GM21390 (cell line): ENCODE measurements around the gene UVSSA.
"Not testable (repeated sequence)": the region's sequence is repeated elsewhere in the genome, so short reads cannot be mapped to it uniquely, and the experiment has no call there.

Source experiments
- ATAC-seq: cut with Tn5 transposase; IDR thresholded peaks from one replicate; pipeline ENCODE4 v1.9.1; 2021; ENCODE audit not compliant: unreplicated experiment

The UVSSA gene

DNA sequence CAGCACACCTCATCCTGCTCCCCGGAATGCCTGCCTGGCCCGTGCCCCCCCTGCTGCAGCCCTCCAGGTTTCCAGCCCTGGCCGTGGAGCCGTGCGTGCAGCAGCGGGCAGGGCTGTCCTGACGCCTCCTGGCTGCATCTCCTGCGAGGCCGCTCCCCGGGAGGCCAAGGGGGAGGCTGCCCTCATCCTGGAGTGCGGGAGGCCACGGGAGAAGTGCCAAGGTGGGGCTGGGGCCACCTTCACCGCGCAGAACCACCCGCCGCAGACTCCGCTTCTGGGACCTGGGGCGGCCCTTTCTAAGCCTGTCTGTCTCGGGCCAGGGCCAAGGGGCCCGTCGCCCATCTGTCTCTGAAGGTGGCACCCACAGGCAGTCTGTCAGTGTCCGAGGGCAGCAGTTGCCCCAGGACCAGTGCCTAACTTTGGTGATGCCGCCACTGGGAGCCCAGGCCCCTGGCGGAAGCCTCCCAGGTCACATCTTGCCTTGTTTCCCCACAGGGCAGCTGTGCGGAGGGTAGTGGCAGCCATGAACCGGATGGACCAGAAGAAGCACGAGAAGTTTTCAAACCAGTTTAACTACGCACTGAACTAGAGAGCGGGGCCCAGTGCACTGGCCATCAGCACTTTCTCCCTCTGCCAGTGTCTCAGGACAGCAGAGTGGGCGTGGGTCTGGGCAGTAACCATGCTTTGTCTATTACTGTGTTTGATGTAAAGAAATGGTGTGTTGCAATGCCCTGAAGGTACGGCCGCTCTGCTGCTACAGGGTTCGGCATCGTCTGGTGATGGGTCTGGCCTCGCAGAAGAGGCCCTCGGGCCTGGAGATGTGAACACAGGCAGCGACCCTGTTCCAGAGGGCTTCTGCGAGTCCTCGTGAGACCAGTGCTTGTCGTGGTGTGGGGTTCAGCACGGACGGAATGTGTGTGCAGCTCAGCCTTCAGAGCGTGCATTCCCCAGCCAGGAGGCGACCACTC, 38.6 kb downstream of the UVSSA start:
- ATAC-seq = no peak

DNA sequence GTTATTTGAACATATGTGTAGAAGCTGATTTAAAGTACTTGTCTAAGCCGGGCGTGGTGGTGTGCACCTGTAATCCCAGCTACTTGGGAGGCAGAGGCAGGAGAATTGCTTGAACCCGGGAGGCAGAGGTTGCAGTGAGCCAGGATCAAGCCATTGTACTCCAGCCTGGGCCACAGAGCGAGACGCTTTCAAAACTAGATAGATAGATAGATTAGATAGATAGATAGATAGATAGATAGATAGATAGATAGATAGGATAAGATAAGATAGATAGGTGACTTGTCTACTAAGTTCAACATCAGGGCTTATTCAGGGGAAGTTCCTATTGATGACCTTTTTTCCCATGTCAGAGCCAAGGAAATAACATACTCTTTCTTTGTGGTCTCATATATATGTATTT, 46.4 kb downstream of the UVSSA start:
- ATAC-seq = not testable (repeated sequence)

DNA sequence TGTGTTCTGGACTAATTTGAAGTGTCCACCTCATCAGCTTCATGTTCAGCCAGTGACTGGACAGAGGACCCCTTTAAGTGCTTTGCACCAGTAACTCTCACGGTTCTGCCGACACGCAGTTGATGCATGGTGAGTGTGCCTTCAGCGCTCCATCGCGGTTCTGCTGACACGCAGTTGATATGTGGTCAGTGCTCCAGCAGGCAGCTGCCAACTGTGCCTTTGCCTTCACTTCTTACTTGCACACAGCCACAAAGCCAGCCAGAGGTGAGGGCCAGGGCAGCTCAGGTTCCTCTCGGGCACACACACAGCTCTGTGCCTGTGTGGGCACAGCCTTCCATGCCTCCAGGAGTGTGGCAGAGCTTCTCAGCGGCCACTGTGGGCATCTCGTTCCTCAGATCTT, 46.9 kb downstream of the UVSSA start:
- ATAC-seq = no peak

DNA sequence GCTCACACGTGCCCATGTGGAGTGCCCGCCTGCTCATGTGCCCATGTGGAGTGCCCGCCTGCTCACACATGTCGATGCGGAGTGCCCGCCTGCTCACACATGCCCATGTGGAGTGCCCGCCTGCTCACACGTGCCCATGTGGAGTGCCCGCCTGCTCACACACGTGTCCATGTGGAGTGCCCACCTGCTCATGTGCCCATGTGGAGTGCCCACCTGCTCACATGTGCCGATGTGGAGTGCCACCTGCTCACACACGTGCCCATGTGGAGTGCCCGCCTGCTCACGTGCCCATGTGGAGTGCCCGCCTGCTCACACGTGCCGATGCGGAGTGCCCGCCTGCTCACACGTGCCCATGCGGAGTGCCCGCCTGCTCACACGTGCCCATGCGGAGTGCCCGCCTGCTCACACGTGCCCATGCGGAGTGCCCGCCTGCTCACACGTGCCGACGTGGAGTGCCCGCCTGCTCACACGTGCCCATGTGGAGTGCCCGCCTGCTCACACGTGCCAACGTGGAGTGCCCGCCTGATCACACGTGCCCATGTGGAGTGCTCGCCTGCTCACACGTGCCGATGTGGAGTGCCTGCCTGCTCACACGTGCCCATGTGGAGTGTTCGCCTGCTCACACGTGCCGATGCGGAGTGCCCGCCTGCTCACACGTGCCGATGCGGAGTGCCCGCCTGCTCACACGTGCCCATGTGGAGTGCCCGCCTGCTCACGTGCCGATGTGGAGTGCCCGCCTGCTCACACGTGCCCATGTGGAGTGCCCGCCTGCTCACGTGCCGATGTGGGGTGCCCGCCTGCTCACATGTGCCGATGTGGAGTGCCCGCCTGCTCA, 47.8 kb downstream of the UVSSA start:
- ATAC-seq = not testable (repeated sequence)

DNA sequence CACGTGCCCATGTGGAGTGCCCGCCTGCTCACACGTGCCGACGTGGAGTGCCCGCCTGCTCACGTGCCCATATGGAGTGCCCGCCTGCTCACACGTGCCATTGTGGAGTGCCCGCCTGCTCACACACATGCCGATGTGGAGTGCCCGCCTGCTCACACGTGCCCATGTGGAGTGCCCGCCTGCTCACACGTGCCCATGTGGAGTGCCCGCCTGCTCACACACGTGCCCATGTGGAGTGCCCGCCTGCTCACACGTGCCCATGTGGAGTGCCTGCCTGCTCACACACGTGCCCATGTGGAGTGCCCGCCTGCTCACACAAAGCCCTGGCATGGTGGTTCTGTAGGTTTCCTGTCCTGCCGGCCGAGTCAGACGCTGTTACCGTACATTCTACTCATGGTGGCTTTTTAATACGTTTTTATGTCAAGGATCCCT, 48.4 kb downstream of the UVSSA start:
- not testable (repeated sequence) for ATAC-seq

DNA sequence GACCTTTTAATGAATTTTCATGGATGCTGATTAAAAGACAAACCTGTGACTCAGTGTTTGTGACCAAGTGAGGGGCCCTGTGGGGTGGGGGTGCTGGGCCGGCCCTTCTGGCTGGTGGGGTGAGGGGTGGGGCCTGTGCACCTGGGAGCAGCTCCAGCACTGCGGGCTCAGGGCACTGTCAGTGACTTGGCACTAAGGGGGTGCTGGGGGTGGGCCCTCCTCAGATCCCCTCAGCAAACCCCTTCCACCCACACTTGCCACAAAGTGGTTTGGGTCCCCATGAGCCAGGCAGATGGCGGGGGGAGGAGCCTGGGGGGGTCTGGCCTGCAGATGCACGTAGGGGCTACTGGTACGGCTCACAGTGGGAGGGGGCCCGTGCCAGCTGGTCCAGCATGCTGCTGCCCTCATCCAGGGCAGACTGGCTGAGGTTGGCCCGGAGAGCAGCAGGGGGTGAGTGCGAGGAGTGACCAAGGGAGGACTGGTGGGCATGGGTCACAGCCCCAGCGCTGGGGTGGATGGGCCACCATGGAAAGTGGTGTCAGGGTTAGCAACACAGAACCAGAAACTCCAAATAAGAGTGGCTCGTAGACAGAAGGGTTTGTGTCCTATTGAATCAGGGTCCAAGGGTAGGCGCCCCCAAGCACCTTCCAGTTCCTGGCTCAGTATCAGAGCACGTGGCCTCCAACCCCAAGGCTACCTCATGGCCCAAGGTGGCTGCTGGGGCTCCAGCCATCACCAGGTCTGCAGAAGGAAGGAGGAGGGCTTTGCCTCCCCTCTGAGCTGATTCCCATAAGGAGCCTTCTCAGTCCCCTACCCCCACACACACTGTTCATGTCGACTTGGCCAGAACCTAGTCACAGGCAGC, 49.2 kb downstream of the UVSSA start:
- ATAC-seq = no peak

DNA sequence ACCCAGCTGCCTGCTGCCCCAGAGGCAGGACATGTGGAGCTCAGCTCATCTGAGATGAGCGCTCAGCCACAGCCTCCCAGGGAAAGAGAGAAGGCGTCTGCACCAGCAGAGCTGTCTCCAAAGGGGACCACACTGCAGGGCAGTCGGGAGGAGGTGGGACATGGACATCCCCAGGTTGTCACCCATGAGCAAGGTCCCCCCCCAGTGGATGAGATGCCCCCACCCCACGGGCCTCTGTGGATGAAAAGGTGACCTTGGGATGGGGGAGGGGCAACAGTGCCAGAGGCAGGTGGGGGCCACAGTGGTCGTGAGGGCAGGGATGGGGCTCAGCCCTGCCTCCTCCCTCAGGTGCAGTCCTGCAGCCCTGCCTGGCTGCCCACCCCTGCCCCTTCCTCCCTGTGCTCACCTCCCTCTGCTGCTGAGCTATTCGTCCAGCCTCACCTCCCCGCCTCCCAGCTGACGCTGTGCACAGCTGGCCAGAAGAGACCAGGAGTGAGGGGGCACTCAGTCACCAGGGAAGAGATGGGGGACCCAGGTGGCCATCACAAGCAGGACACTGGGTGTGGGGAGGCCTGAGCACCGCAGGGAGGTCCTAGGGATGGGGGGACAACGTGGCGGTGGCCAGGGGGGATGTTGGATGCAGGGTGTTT, 49.9 kb downstream of the UVSSA start:
- no peak for ATAC-seq

DNA sequence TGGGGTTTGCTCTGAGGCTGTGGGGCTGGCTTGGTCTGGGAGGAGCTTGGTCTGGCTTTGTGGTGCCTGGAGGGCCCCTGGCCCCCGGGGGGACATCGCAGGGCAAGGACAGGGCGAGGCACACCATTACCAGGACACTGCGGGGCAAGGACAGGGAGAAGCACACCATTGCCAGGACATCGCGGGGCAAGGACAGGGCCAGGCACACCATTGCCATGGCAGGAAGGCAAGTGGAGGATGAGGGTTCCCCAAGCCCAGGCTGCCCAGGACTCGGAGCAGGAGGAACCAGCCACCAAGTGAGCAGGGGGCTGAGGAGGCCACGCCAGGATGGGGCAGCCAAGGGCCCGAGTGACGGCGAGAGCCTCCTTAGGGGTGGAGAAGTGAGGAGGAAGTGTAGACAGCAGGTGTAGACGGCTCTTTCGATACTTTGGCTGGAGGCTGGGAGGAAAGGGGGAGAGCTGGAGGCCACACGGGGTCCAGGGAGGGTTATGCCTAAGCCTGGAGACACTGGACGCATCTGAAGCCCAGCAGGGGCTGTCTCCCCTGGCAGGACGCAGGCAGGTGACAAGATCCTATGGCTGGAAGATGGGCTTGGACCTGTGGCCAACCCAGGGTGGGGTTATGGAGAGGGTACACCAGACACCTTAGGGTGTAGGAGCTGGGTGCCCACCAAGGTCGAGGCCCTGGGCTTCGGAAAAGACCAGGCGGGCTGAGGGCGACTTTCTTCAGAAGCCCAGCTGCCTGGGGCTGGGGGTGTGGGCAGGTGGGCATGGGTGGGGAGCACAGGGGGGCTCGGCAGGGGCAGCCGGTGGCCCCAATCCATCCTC, 51.9 kb downstream of the UVSSA start:
- no peak for ATAC-seq

DNA sequence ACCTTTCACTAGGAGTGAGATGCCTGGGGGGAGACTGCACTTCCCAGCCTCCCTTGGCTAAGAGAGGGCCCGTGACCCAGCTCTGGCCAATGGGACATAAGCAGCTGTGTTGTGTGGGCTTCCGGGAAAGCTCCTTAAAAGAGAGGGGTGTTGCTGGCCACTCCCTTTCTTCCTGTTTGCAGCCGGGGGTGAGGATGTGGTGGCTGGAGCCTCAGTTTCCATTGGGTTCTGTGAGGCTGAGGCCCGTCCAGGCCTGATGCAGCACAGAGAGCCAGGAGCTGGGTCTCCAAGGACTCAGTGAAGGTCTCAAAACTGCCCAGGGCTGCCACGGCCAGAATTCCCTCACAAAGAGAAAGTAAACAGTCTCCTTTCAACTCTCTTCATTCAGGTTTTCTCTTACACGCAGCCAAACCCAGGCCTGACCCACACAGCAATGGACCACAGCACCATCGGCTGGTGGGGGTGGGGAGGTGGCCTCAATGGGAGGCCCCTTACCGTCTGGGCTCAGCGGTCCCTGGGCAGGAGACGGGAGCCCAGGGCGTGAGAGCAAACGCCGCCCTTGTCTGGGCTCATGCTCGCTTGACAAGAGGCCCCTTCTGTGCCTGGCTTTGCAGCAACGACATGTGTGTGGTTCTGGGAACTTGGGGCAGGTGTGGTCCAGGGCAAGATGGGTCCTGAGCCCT, 52.6 kb downstream of the UVSSA start:
- no peak for ATAC-seq

DNA sequence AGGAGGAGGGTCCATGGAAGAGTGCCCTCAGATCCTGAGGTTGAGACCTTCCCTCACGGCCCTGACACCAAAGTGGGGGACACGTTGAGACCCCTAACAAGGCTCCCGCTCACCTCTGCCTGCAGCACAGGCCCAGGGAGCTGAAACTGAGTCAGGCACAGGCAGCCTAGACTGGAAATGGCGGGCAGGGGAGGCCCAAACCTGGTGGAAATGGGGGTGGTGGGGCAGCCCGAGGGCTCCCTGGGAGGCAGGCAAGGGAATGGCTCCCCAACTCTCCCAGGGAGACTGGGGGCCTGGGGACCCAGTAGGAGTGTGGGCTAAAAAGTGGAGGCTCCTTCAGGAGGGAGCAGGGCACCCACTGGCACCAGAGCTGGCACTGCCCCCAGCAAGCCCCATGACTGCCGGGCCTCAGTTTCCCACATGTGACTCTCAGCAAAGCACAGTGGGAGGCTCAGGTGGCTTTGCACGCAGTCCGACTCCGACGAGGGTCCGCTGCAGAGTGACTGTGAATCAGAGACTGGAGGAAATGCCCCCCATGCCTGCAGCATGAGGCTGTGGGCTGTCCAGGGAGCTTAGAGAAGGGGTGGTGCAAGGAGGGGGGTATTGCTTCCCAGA, 53.3 kb downstream of the UVSSA start:
- ATAC-seq = no peak

DNA sequence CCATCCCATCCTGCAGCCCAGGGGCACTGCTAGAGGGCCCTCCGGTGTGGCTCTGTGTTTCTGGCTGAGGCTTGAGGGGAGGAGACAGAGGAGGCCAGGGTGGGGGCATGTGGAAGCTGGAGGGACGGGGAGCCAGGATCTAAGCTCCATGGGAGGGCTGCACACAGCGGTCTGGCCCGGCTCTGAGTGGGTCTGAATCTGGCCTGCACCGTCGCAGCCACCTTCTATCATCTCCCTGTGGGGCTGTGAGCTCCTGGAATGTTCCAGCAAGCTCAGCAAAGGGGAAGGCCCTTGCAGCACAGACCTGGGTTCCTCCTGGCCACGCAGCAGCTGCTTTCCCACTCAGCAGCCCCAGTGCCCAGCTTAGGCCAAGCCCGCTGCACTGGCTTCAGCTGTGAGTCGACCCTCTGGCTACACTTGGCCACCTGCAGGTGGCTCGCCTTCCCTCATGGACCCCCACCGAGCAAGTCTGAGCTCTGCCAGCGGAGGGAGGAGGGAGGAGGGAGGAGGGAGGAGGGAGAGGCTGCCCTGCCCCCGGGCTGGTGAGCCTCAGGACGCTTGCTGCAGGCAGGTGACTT, 53.9 kb downstream of the UVSSA start:
- ATAC-seq = no peak

DNA sequence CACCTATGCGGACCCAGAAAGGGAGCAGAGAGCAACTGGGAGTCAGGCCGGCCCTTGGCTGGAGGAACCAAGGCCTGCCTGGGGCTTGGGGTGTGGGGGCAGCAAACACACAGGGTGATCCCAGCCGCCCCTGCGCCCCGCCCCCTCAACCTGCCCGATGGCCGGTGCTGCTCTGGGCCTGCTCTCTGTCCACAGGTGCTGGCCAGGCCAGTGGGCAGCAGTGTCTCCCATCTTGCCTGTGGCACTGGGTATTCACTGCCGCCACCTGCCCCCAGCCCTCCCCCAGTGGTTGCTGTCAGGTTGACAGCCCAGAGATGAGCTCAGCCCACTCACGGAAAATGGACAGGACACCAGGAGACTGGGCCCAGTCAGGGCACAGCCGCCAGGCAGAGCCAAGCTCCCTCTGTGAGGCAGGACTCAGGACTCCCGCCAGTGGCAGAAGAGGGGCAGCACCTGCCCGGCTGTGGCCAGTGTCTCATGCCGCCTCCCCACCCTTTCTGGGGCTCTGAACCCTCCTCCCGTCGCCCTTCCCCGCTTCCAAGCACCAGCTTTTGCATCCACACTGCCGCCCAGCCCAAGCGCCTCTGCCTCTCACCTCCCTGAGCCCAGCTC, 54.5 kb downstream of the UVSSA start:
- no peak for ATAC-seq

DNA sequence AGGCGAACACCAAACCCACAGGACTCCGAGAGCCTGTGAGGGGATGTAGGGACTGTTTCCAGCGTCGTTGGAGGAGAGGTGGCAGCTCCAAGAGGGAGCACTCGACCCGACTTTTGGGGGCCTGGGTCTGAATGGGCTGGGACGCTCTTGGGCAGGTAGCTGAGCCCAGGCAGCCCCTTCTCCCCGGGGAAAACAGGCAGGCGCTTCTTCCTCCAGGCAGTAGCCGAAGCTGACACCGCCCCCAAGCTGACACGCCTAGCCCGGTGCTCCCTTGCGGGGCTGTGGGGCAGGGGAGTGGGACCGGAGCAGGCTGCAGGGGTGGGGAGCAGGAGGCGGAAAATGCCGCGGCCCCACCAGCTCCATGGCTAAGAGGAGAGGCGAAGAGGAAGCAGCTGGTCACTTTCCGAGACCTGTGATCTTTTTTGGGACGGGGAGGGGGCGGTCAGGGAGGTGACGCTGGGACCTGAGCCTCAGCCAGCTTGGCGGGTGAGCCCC, 55.1 kb downstream of the UVSSA start:
- ATAC-seq = no peak

DNA sequence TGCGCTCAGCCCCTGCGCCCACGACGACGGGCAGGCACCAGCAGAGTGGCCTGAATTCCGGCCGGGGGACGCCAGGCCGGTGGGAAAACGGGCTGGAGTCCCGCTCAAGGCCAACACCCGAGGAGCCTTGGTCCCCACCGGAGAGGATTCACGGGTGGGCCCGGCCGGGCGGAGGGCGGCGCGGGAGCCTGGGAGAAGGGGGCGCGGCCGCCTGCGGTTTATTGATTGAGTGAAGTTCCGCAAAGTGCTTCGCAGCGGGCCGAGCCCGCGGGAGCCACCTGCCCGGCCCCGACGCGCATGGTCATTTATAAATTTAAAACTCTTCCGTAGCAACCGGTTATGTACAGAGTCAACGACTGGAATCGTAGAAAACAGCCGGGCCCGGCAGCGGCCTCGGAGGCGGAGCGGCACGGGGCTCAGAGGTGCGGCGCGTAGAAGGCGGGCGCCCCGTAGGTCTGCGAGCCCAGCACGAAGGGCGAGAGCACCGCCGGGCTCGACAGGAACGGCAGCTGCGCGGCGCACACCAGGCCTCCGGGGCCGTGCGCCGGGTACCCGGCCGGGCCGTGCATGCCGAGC, 55.6 kb downstream of the UVSSA start:
- ATAC-seq = no peak

DNA sequence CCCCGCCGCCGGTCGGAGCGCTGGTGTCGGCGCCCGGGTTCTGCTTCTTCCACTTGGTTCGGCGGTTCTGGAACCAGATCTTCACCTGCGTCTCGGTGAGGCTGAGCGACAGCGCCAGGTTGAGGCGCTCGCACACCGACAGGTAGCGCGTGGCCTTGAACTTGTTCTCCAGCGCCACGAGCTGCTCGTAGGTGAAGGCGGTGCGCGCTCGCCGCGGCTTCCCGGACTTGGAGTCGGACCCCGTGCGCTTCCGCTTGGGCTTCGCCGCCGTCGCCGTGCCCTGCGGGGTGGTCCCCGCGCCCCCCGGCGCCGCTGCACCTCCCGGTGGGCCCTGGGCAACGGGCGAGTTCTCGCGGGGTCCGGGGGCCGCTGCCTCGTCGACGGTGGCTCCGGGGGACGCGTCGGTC, 56.2 kb downstream of the UVSSA start:
- ATAC-seq = no peak

DNA sequence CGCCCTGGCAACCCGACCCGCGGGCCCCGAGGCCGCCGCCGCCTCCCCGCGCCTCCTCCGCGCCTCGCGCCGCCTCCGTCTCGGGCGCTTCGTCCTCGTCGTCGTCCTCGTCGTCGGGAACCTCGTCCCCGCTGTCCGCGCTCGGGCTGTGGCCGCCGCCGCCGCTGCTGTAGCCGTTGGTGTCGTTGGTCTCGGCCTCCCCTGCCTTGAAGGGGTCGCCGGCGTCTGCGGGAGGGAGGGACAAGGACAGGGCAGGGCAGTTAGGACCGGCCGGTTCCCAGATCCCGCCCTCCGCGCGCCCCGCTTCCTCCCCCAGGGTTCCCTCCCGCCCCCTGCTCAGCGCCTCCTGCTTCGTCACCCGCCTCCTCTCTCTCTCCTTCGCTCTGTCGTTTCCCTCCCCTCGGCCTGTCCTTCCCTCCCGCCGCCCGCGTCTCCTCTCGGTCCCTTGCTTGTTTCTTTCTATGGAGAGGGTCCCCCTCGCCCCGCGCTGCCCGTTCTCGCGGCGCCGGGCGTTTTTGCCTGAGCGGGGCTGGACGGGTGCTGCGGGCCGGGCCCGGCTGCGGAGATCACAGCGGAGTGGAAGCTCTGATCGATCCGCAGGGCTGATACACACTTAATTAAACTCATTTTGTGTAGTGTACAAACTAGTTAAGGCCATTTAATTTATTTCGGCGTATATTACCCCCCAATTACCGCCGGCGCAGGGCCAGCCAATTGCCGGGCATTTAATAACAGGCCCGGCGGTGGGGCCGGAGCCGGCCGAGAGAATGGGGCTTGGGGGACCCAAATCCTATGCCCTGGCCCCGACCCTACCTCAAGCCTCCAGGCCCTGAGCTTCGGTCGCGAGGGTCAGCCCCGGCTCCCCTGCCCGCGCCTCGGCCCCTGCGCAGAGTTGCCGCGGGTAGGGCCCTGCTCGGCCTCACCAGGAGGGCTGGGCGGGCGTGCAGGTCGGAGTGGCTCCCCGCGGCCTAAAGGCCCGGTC, 56.9 kb downstream of the UVSSA start:
- ATAC-seq = no peak
